Measurements from ENCODE around the gene ART3. TPM values are rescaled to one million over a fixed set of nuclear protein-coding genes. Genes with fewer than 3 reads are reported as not detected.

Gene ART3
- not detected in 2 replicates for total RNA-seq

GRCh38 chr4:76074468-76074867 is at the start of gene ART3:
Gene ART3, plus strand, starts transcription at chr4:76074709. Its CDS starts 1,181 bp downstream, at chr4:76075890.

GRCh38 chr4:76035799-76036380 is 38.6 kb upstream of the ART3 start, which contains the start of gene CXCL11:
Gene CXCL11, minus strand, starts transcription at chr4:76036070. Its CDS starts 83 bp downstream, at chr4:76035987.

GRCh38 chr4:76148142-76148865 is 73.8 kb downstream of the ART3 start, which contains the start of gene NUP54:
Gene NUP54, minus strand, starts transcription at chr4:76148397. Its CDS starts 23 bp downstream, at chr4:76148374.

Other genes starting within 250 kb of the ART3 start
- gene PPEF2, start 172.3 kb upstream of the ART3 start, total RNA-seq, result not detected in 2 replicates
- gene NAAA, start 133.7 kb upstream of the ART3 start, total RNA-seq, result 43.0 and 67.9 TPM in 2 replicates
- 20.5 and 20.6 TPM in 2 replicates for gene SDAD1, start 83.8 kb upstream of the ART3 start, total RNA-seq
- gene CXCL9, start 67.2 kb upstream of the ART3 start, total RNA-seq, result not detected in 2 replicates
- gene CXCL10, start 51.2 kb upstream of the ART3 start, total RNA-seq, result not detected in 2 replicates
- not detected in 2 replicates for gene CXCL11, start 38.6 kb upstream of the ART3 start, total RNA-seq
- 29.2 and 30.0 TPM in 2 replicates for gene NUP54, start 73.7 kb downstream of the ART3 start, total RNA-seq
- 116 and 124 TPM in 2 replicates for gene SCARB2, start 139.1 kb downstream of the ART3 start, total RNA-seq
- under 0.01 TPM in 1 of 2 replicates, not detected in the other for gene FAM47E, start 177.0 kb downstream of the ART3 start, total RNA-seq
- 0.94 and 4.6 TPM in 2 replicates for gene STBD1, start 232.0 kb downstream of the ART3 start, total RNA-seq